GM12878 (cell line): Measurements from ENCODE around the gene CTNNA3. TPM values are rescaled to one million over a fixed set of nuclear protein-coding genes. Genes with fewer than 3 reads are reported as not detected.

ENCODE experiments used
- ATAC-seq: fragments of 200-7000 bp; cut with Tn5 transposase; 3 replicates; pipeline ENCODE4 v1.9.1; 2020; ENCODE audit warnings: mild to moderate bottlenecking, moderate library complexity
- BruUV-seq: library from RNA; stranded (reverse); fragments of 400-500 nt; replicated peaks from 2 replicates; lab custom pipeline; 2021; lab: Mats Ljungman, UMichigan
- CTCF ChIA-PET: fragments of 300-600 bp; sonication (Branson Sonifier 250); formaldehyde crosslinking; extraction: SDS; loops from one replicate; lab custom pipeline; 2021; ENCODE audit warnings: inconsistent platforms; lab: Yijun Ruan, JAX
- POLR2A ChIA-PET: fragments of 350-600 bp; formaldehyde crosslinking; extraction: SDS; loops from one replicate; lab custom pipeline; 2021; ENCODE audit warnings: inconsistent platforms; lab: Charles Lee
- RAD21 ChIA-PET: fragments of 300-600 bp; sonication (Branson Sonifier 250); formaldehyde crosslinking; loops from one replicate; lab custom pipeline; 2023; ENCODE audit warnings: antibody characterized with exemption; ENCODE audit not compliant: unreplicated experiment; lab: Charles Lee
- SMC1A ChIA-PET: fragments of 300-600 bp; sonication (Branson Sonifier 250); formaldehyde crosslinking; loops from one replicate; lab custom pipeline; 2023; ENCODE audit not compliant: unreplicated experiment, uncharacterized antibody; lab: Charles Lee
- DNase-seq: peaks from one replicate; pipeline ENCODE4 v3.0.0-alpha.2; 2011; ENCODE audit warnings: low read depth, low spot score
- FAIRE-seq: peaks from 3 replicates; lab custom pipeline; 2011; peaks lifted over from hg19 to GRCh38; lab: Jason Lieb, UNC
- H2AFZ ChIP-seq: 2 replicates; pipeline ENCODE4 v1.6.0; 2011; ENCODE audit warnings: low read depth, low read length, control low read depth; ENCODE audit not compliant: control insufficient read depth
- H3K27ac ChIP-seq: 2 replicates; pipeline ENCODE4 v1.5.1; 2011; ENCODE audit warnings: control low read depth; ENCODE audit not compliant: control insufficient read depth, insufficient read depth
- H3K27me3 ChIP-seq, 2 experiments: replicated peaks in 1 of 2; 2 replicates each; pipeline versions ENCODE4 v1.6.0 to v1.6.1; 2011; ENCODE audit warnings: low read length in 1 of 2; ENCODE audit not compliant: control insufficient read depth in 2 of 2, insufficient read depth in 2 of 2
- H3K36me3 ChIP-seq, 2 experiments: 2 replicates each; pipeline ENCODE4 v1.5.1; 2011; ENCODE audit warnings: low read length in 1 of 2; ENCODE audit not compliant: control insufficient read depth in 2 of 2, insufficient read depth in 2 of 2
- H3K4me1 ChIP-seq: 2 replicates; pipeline ENCODE4 v1.6.1; 2011; ENCODE audit warnings: mild to moderate bottlenecking, low read length, moderate library complexity, mixed read lengths; ENCODE audit not compliant: control insufficient read depth, insufficient read depth
- H3K4me2 ChIP-seq: 2 replicates; pipeline ENCODE4 v1.6.0; 2011; ENCODE audit warnings: control low read depth; ENCODE audit not compliant: control insufficient read depth, insufficient read depth
- H3K4me3 ChIP-seq: fragments of 200-600 bp; sonication (generic); 2 replicates; pipeline ENCODE4 v1.5.1; 2016
- H3K79me2 ChIP-seq: 2 replicates; pipeline ENCODE4 v1.6.0; 2011; ENCODE audit warnings: low read length; ENCODE audit not compliant: control insufficient read depth, insufficient read depth
- H3K9ac ChIP-seq: 2 replicates; pipeline ENCODE4 v1.8.0; 2011; ENCODE audit warnings: low read length, control low read depth, mixed read lengths; ENCODE audit not compliant: control insufficient read depth, insufficient read depth
- H3K9me3 ChIP-seq: replicated peaks from 3 replicates; pipeline ENCODE4 v1.5.1; 2011; ENCODE audit warnings: mild to moderate bottlenecking, low read length; ENCODE audit not compliant: control insufficient read depth, insufficient read depth
- H4K20me1 ChIP-seq: 2 replicates; pipeline ENCODE4 v1.6.0; 2011; ENCODE audit not compliant: control insufficient read depth, insufficient read depth
- HCFC1 ChIP-seq: fragments of 150-350 bp; IDR thresholded peaks from 2 replicates; pipeline ENCODE4 v1.6.1; 2014; ENCODE audit warnings: low read length
- IKZF2 ChIP-seq, 2 experiments: fragments of 450-650 bp; IDR thresholded peaks; 2 replicates each; pipeline ENCODE4 v1.6.1; 2017; ENCODE audit warnings: mild to moderate bottlenecking in 2 of 2, moderate library complexity in 2 of 2
- JUNB ChIP-seq: IDR thresholded peaks from 2 replicates; pipeline ENCODE4 v1.6.1; 2016; ENCODE audit warnings: antibody characterized with exemption, mild to moderate bottlenecking
- MXI1 ChIP-seq: fragments of 150-350 bp; IDR thresholded peaks from 2 replicates; pipeline ENCODE4 v1.6.1; 2011; ENCODE audit warnings: low read depth, mild to moderate bottlenecking, inconsistent platforms, low read length, improper control_type of control experiment
- NFYA ChIP-seq: IDR thresholded peaks from 2 replicates; pipeline ENCODE4 v1.6.1; 2011; ENCODE audit warnings: low read depth, mild to moderate bottlenecking, low read length, improper control_type of control experiment, borderline replicate concordance
- WGBS: methylation state at CpG from one replicate; pipeline ENCODE4 v1.1.6; 2016; ENCODE audit warnings: low lambda C conversion rate; ENCODE audit not compliant: insufficient replicate concordance, insufficient coverage; ENCODE audit errors: missing lambda C conversion rate; 5-methylcytosine and 5-hydroxymethylcytosine counted together
- in situ Hi-C: fragments of 300-500 bp; cut with MboI; formaldehyde crosslinking; loops from 9 replicates; pipeline ENCODE4 v1.14.3; 2018; ENCODE audit warnings: mixed read lengths
- intact Hi-C: fragments of 100-400 bp; cut with micrococcal nuclease; formaldehyde crosslinking; loops from one replicate; pipeline ENCODE4 v1.14.2; 2022; ENCODE audit not compliant: unreplicated experiment
- polyA plus RNA-seq, 11 experiments: library from polyadenylated mRNA; depleted of rRNA in 4 of 11; unstranded in 6 of 11; stranded (reverse) in 5 of 11; fragments of >200 nt; fragmentation: Nextera tagmentation in 4 of 11; fragmentation: Illumina TruSeq in 1 of 11; extraction: Ambion mirVana in 4 of 11; extraction: Trizol in 1 of 11; gene quantifications; 1 replicate in 1 of 11; 2 replicates in 10 of 11; pipeline versions ENCODE4 v1.2.1 to v1.2.3, GENCODE V29; 2011 to 2016; ENCODE audit warnings: inconsistent platforms in 2 of 11, missing spikeins in 2 of 11, low read depth in 1 of 11
- total RNA-seq, 4 experiments: library from RNA; depleted of rRNA in 3 of 4; stranded (reverse); fragments of >200 nt in 3 of 4; fragmentation: Illumina TruSeq in 1 of 4; extraction: Trizol in 1 of 4; gene quantifications; 2 replicates each; pipeline versions ENCODE4 v1.2.1 to v1.2.3, GENCODE V29; 2013 to 2021
- TF ChIP-seq, protein P1 (sequence below): fragments of 450-650 bp; formaldehyde crosslinking; IDR thresholded peaks from 2 replicates; pipeline ENCODE4 v1.4.0; 2022; ENCODE audit warnings: mild to moderate bottlenecking, moderate library complexity

The CTNNA3 gene
- total and polyA plus RNA-seq, 10 of the 15 experiments (the other 5 are each of a cell fraction or from before 2014, with no cell fraction given) = under 0.01 to 4.5 (median 0.22) TPM; not detected in 2

- no TSS peak for BruUV-seq
- ATAC-seq (no peak), FAIRE-seq (no peak), DNase-seq (no peak)
- ChIA-PET SMC1A (interaction anchor here (1.0 to 1.3 kb wide), 5 partner anchors 16 to 278 kb away, joined by 3 read pairs; no protein-coding TSS in a partner anchor), POLR2A (interaction anchor here (0.7 kb wide), 1 partner anchor 24 kb away, joined by 3 read pairs; no protein-coding TSS in a partner anchor), RAD21 (no interaction called here), CTCF (no interaction called here)
- intact Hi-C loops = no loop called here
- H3K4me3 ChIP-seq = no peak overlapping the region
- H3K27me3 ChIP-seq = no peaks in the 10 kb centered on the region
- H3K9ac ChIP-seq = no peak overlapping the region
- no peak overlapping the region for H3K27ac ChIP-seq
- H3K4me2 ChIP-seq = no peak overlapping the region
- H2AFZ ChIP-seq = no peak overlapping the region
- TF ChIP-seq IKZF2 (IDR thresholded peaks at IDR 0.05) (no peak), HCFC1 (no peak), MXI1 (no peak), JUNB (no peak), NFYA (no peak)
- TF ChIP-seq, protein P1, sequence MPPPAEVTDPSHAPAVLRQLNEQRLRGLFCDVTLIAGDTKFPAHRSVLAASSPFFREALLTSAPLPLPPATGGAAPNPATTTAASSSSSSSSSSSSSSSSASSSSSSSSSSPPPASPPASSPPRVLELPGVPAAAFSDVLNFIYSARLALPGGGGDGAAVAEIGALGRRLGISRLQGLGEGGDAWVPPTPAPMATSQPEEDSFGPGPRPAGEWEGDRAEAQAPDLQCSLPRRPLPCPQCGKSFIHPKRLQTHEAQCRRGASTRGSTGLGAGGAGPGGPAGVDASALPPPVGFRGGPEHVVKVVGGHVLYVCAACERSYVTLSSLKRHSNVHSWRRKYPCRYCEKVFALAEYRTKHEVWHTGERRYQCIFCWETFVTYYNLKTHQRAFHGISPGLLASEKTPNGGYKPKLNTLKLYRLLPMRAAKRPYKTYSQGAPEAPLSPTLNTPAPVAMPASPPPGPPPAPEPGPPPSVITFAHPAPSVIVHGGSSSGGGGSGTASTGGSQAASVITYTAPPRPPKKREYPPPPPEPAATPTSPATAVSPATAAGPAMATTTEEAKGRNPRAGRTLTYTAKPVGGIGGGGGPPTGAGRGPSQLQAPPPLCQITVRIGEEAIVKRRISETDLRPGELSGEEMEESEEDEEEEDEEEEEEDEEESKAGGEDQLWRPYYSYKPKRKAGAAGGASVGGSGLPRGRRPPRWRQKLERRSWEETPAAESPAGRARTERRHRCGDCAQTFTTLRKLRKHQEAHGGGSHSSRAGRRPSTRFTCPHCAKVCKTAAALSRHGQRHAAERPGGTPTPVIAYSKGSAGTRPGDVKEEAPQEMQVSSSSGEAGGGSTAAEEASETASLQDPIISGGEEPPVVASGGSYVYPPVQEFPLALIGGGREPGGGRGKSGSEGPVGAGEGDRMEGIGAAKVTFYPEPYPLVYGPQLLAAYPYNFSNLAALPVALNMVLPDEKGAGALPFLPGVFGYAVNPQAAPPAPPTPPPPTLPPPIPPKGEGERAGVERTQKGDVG (CRISPR knock-in tag) = no peak
- no peaks in the 10 kb centered on the region for H3K4me1 ChIP-seq
- in situ Hi-C loops = no loop called here
- no peaks in the 10 kb centered on the region for H3K9me3 ChIP-seq
- no peaks in the 10 kb centered on the region for H3K79me2 ChIP-seq
- no peaks in the 10 kb centered on the region for H3K36me3 ChIP-seq
- 50% methylated on average over 3 of the region's 3 CpGs for WGBS
- no peaks in the 10 kb centered on the region for H4K20me1 ChIP-seq
These were observed 1750.9 kb downstream of the CTNNA3 start for GRCh38 chr10:65945061-65945460.
